Measurements from ENCODE around the gene HDAC11. TPM values are rescaled to one million over a fixed set of nuclear protein-coding genes. Genes with fewer than 3 reads are reported as not detected.

The HDAC11 gene
- total and polyA plus RNA-seq, 2 of the 13 experiments (the other 11 are each of a cell fraction or from before 2014, with no cell fraction given) = 13.7 to 33.1 TPM

DNA sequence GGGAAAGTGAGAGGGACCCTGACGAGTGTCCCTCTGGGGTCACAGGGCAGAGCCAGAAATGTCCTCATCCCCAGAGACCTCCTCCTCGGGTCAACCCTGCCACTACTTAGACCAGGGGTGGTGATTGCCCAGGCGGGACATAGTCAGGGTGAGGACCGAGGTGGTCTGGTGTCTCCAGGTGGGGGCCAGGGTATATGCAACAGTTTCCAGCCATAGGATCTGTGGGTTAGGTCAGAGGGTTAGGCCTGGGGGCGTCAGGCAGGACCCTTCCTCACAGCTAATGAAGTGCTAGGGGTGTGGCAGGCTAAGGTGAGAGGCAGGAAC, 46.5 kb downstream of the HDAC11 start:
- Histone ChIP-seq H3K27me3 (ENCODE audit: control insufficient read depth in 1 of 2, insufficient read depth in 2 of 2, low read length in 2 of 2) (peaks cover 0 to 33% of the 10 kb centered on the region in 2 experiments; a peak in 3 of 5 replicates), H3K4me1 (ENCODE audit: insufficient read depth, low read length) (peaks cover 23% of the 10 kb centered on the region), H3K79me2 (ENCODE audit: insufficient read depth, low read length) (no peaks in the 10 kb centered on the region), H3K4me3 (replicated peaks in 1 of 3; ENCODE audit: insufficient read depth in 1 of 3, low read depth in 2 of 3, low read length in 3 of 3) (no peak overlapping the region), H4K20me1 (ENCODE audit: insufficient read depth, low read length) (no peaks in the 10 kb centered on the region), H3K9ac (ENCODE audit: insufficient read depth, low read depth, low read length) (no peak overlapping the region), H3K27ac (ENCODE audit: extremely low read length, insufficient read depth, low read length) (no peak overlapping the region), H3K9me3 (ENCODE audit: low read length) (no peaks in the 10 kb centered on the region), H2AFZ (ENCODE audit: low read length) (no peak overlapping the region), H3K4me2 (ENCODE audit: low read depth, low read length) (no peak overlapping the region), H3K36me3 (replicated peaks in 1 of 2; ENCODE audit: control insufficient read depth in 1 of 2, insufficient read depth in 2 of 2, low read length in 2 of 2) (no peaks in the 10 kb centered on the region)
- CTCF ChIA-PET (ENCODE audit: low intra/inter-chr PET ratio, low total read pairs) = no interaction called here
- FAIRE-seq (no peak), DNase-seq (ENCODE audit: low spot score) (no peak), ATAC-seq (no peak)
- no peak for TF ChIP-seq TCF7L2 (IDR thresholded peaks at IDR 0.05; ENCODE audit: low read depth, low read length)
- no peak for TF ChIP-seq RARA (CRISPR knock-in tag; IDR thresholded peaks at IDR 0.05)
- TF ChIP-seq PAXIP1 (CRISPR knock-in tag; conservative IDR thresholded peaks at IDR 0.05) = no peak
- no peak for TF ChIP-seq BCLAF1 (IDR thresholded peaks at IDR 0.05)
- TF ChIP-seq TMF1 (CRISPR knock-in tag; IDR thresholded peaks at IDR 0.05; ENCODE audit: low read depth) = no peak
- TF ChIP-seq, protein P1, sequence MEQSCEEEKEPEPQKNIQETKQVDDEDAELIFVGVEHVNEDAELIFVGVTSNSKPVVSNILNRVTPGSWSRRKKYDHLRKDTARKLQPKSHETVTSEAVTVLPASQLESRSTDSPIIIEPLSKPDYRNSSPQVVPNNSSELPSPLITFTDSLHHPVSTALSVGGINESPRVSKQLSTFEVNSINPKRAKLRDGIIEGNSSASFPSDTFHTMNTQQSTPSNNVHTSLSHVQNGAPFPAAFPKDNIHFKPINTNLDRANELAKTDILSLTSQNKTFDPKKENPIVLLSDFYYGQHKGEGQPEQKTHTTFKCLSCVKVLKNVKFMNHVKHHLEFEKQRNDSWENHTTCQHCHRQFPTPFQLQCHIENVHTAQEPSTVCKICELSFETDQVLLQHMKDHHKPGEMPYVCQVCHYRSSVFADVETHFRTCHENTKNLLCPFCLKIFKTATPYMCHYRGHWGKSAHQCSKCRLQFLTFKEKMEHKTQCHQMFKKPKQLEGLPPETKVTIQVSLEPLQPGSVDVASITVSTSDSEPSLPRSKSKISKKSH (CRISPR knock-in tag; IDR thresholded peaks at IDR 0.05; ENCODE audit: borderline replicate concordance) = no peak
- no peak for TF ChIP-seq FOXM1 (CRISPR knock-in tag; IDR thresholded peaks at IDR 0.05)
- TF ChIP-seq ZFX (CRISPR knock-in tag; IDR thresholded peaks at IDR 0.05; ENCODE audit: low read depth) = no peak
- TF ChIP-seq PLRG1 (conservative IDR thresholded peaks at IDR 0.05) = no peak
- no peak for TF ChIP-seq FOXA1 (IDR thresholded peaks at IDR 0.05)
- TF ChIP-seq FOXA1 (CRISPR knock-in tag; IDR thresholded peaks at IDR 0.05) = no peak
- TF ChIP-seq ZC3H13 (CRISPR knock-in tag; IDR thresholded peaks at IDR 0.05) = no peak
- no peak for TF ChIP-seq ZFP36L1 (CRISPR knock-in tag; IDR thresholded peaks at IDR 0.05)
- in situ Hi-C loops (cut with HindIII; ENCODE audit: extremely low pct_ligation_motif_present, low pct_unique_long_range_greater_than_20kb) = no loop called here
- WGBS (ENCODE audit: low lambda C conversion rate) = 60% methylated on average over 2 of the region's 5 CpGs
- POLR2A ChIA-PET = no interaction called here
- BruUV-seq (replicated peaks) = no TSS peak
- intact Hi-C loops (cut with micrococcal nuclease; ENCODE audit: unreplicated experiment) = no loop called here

Measured in HepG2 (cell line).